GM18951 (cell line): ENCODE results near the gene GPRC5D.

Source experiments
- POLR2A ChIP-seq: IDR thresholded peaks from 4 replicates; pipeline ENCODE4 v1.6.1; 2011; ENCODE audit warnings: mild to moderate bottlenecking; ENCODE audit not compliant: insufficient read length, insufficient read depth; ENCODE audit errors: extremely low read depth
- in situ Hi-C: fragments of 300-500 bp; cut with MboI; formaldehyde crosslinking; loops from one replicate; pipeline ENCODE4 v1.12.0; 2022; ENCODE audit warnings: low sequenced_read_pairs, mixed read lengths, inconsistent platforms; ENCODE audit not compliant: unreplicated experiment

GPRC5D gene

GRCh38 chr12:12903642-12904609, 48.0 kb downstream of the GPRC5D start:
- TF ChIP-seq POLR2A = no peak
- in situ Hi-C loops = no loop called here

DNA sequence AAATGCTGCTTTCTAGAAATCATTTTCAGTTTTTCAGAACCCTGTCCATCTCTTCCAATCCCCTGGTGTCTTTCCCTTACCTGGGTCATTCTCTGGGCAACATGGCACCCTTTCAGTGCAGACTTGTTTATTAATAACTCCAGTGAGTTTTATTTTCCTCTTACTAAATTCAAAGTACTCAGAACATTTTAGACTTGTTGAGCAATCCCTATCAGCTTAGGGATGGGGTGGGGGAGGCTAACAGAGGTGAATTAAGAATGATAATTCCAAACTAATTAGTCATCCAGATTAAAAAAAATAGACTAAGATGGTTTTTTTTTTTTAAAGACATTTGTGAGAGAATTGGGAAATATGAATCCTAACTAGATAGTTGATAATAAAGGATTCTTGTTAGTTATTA, 49.9 kb downstream of the GPRC5D start:
- no peak for TF ChIP-seq POLR2A
- in situ Hi-C loops = no loop called here

- in situ Hi-C loops = no loop called here
- no peak for TF ChIP-seq POLR2A
Measured at GRCh38 chr12:12901158-12901791, 50.7 kb downstream of the GPRC5D start.

GRCh38 chr12:12900786-12901157, 51.2 kb downstream of the GPRC5D start:
- TF ChIP-seq POLR2A = no peak
- in situ Hi-C loops = no loop called here

GRCh38 chr12:12899530-12900380, 52.2 kb downstream of the GPRC5D start:
- no peak for TF ChIP-seq POLR2A
- in situ Hi-C loops = no loop called here

GRCh38 chr12:12898911-12899511, 53.0 kb downstream of the GPRC5D start:
- in situ Hi-C loops = no loop called here

GRCh38 chr12:12898136-12898717, 53.7 kb downstream of the GPRC5D start:
- in situ Hi-C loops = no loop called here
- no peak for TF ChIP-seq POLR2A

More at GRCh38 chr12:12898911-12899511, 53.0 kb downstream of the GPRC5D start:
- no peak for TF ChIP-seq POLR2A

GRCh38 chr12:12897302-12897701, 54.7 kb downstream of the GPRC5D start:
- no peak for TF ChIP-seq POLR2A
- in situ Hi-C loops = no loop called here

DNA sequence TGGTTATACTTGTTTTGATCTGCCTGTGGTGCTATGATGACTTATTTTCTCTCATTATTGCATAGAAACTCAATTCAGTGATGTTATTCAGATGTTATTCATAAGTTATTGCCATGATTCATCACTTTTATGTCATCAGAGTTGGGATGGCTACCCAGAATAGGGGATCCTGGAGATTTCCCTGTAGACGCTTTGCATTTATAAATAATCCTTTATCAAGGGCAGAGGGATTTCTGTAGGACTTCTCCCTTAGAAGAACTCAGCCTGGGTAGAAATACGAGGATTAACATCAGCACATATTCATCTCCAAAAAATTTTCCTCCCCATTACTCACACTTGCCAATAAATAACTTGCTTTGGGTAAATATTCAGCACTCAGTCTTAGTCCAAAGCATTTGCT, 55.7 kb downstream of the GPRC5D start:
- TF ChIP-seq POLR2A = no peak
- in situ Hi-C loops = no loop called here

GRCh38 chr12:12893438-12893837, 58.5 kb downstream of the GPRC5D start:
- in situ Hi-C loops = no loop called here
- TF ChIP-seq POLR2A = no peak

DNA sequence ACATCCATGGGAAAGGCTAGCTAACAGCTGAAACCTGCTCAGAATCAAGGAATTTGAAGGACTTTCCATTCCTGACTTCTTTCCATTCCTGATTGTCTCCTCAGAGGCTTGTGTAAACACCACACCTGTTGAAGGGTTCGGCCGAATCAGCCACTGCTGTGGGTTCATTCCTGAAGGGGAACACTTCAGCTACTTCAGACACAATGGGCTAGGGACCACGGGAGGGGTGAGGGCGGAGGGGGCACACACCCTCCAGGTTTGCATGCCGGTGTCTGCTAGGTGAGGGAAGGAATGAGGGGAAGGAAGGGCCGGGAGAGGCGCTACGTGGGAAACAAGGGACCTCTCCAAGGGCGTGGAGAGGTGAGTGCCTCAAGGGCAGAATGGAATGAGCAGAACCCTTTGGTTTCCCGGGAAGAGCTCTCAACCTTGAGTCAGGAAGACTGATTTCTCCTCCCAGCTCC, 59.3 kb downstream of the GPRC5D start:
- no peak for TF ChIP-seq POLR2A
- in situ Hi-C loops = no loop called here

GRCh38 chr12:12891881-12892355, 60.1 kb downstream of the GPRC5D start:
- TF ChIP-seq POLR2A = no peak
- in situ Hi-C loops = no loop called here

- in situ Hi-C loops = no loop called here
- TF ChIP-seq POLR2A = no peak
Measured at GRCh38 chr12:12891080-12891880, 60.7 kb downstream of the GPRC5D start, which contains the start of gene GPRC5A. GPRC5A (plus strand) TSS chr12:12891562; CDS start chr12:12908250, 16,688 bp downstream.
